H1 (cell line): ENCODE measurements around the gene KCP.

Source experiments
- EP300 ChIP-seq, 2 experiments: IDR thresholded peaks; 1 replicate in 1 of 2; 2 replicates in 1 of 2; pipeline ENCODE4 v1.6.1; 2011 to 2012; ENCODE audit warnings: low read depth in 2 of 2, low read length in 2 of 2, mild to moderate bottlenecking in 2 of 2, borderline replicate concordance in 1 of 2, inconsistent platforms in 1 of 2, moderate library complexity in 1 of 2
- FOSL1 ChIP-seq: IDR thresholded peaks from 2 replicates; pipeline ENCODE4 v1.6.1; 2011; ENCODE audit warnings: mild to moderate bottlenecking, low read depth, low read length, moderate library complexity; ENCODE audit not compliant: insufficient read depth
- GTF2F1 ChIP-seq: IDR thresholded peaks from 2 replicates; pipeline ENCODE4 v1.6.1; 2012; ENCODE audit warnings: low read depth, low read length, improper control_type of control experiment, borderline replicate concordance
- HDAC2 ChIP-seq, 2 experiments: fragments of 300-600 bp in 1 of 2; sonication (generic) in 1 of 2; IDR thresholded peaks; 2 replicates each; pipeline ENCODE4 v1.6.1; 2011 to 2012; ENCODE audit warnings: low read depth in 2 of 2, low read length in 2 of 2, mild to moderate bottlenecking in 2 of 2, moderate library complexity in 2 of 2, borderline replicate concordance in 1 of 2, inconsistent platforms in 1 of 2
- POLR2A ChIP-seq, 2 experiments: IDR thresholded peaks; 1 replicate in 1 of 2; 2 replicates in 1 of 2; pipeline ENCODE4 v1.6.1; 2011; ENCODE audit warnings: low read depth in 2 of 2, low read length in 2 of 2, mild to moderate bottlenecking in 2 of 2; ENCODE audit errors: control extremely low read depth in 1 of 2
- RAD21 ChIP-seq, 2 experiments: IDR thresholded peaks in 1 of 2; conservative IDR thresholded peaks in 1 of 2; 2 replicates each; pipeline ENCODE4 v1.6.1; 2011; ENCODE audit warnings: low read depth in 2 of 2, low read length in 2 of 2, improper control_type of control experiment in 1 of 2, inconsistent platforms in 1 of 2, mild to moderate bottlenecking in 1 of 2, moderate library complexity in 1 of 2
- RNF2 ChIP-seq: fragments of 200-900, 300-1000 bp; sonication (generic); IDR thresholded peaks from 2 replicates; pipeline ENCODE4 v1.7.1; 2016; ENCODE audit warnings: borderline replicate concordance, low read depth, mild to moderate bottlenecking, antibody characterized with exemption, low read length; ENCODE audit not compliant: poor library complexity, severe bottlenecking; ENCODE audit errors: missing control alignments
- TBP ChIP-seq: IDR thresholded peaks from 2 replicates; pipeline ENCODE4 v1.6.1; 2011; ENCODE audit warnings: low read depth, low read length, improper control_type of control experiment
- TCF12 ChIP-seq: IDR thresholded peaks from 2 replicates; pipeline ENCODE4 v1.6.1; 2011; ENCODE audit warnings: low read depth, mild to moderate bottlenecking, low read length
- YY1 ChIP-seq: IDR thresholded peaks from 2 replicates; pipeline ENCODE4 v1.6.1; 2011; ENCODE audit warnings: low read depth, mild to moderate bottlenecking, low read length
- TF ChIP-seq, protein P1 (sequence below), 3 experiments: IDR thresholded peaks; 1 replicate in 2 of 3; 2 replicates in 1 of 3; pipeline versions ENCODE4 v1.5.1 to v1.6.1; 2011; ENCODE audit warnings: low read length in 3 of 3, mild to moderate bottlenecking in 3 of 3, inconsistent platforms in 2 of 3, low read depth in 1 of 3, moderate library complexity in 1 of 3; ENCODE audit not compliant: insufficient read depth in 1 of 3; ENCODE audit errors: control extremely low read depth in 1 of 3
- TF ChIP-seq, protein P2 (sequence below): IDR thresholded peaks from 2 replicates; pipeline ENCODE4 v1.6.1; 2012; ENCODE audit warnings: inconsistent platforms

DNA sequence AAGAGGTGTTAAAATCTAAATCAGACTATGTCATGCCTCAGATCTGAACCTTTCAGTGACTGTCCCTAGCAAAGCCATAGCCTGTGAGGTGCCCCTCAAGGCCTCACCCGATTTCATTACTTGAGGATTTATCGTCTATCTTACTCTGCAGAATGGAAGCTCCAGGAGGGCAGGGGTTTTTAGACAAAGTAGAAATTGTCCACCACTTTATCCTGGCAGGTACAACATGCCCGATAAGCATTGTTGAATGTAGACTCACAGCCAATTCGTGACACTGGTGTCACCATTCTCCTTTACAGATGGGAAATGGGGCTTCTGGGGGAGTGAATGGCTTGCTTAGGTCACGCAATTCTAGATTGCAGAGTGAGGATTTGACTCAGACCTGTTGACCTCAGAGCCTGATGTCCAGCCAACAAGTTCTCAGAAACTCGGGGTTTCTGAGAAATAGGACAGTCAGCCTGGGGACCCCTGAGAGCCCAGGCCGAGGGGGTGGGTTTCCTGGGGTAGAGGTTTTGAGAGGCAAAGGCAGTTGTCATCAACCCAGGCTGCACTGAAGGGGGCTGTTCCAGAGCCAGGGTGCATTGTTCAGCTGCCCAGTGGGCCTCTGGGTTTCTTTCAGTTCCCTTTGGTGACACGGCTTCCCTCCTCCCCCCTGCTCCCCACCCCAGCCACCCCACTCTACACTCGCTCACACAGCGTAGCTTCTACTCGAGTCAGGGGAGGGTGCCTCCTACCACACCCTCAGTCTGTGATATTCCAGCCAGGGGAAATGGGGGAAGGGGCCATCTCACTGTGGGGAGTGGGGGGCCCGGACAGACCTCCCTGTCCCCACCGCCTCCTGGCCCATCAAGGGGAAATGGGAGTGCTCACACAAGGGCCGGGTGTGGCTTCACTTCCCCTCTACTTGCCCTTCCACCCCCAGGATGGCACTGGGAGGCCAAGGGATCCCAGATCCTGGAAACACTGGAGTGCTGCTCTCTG lies 24.1 kb upstream of the KCP start:
- TF ChIP-seq, protein P1, sequence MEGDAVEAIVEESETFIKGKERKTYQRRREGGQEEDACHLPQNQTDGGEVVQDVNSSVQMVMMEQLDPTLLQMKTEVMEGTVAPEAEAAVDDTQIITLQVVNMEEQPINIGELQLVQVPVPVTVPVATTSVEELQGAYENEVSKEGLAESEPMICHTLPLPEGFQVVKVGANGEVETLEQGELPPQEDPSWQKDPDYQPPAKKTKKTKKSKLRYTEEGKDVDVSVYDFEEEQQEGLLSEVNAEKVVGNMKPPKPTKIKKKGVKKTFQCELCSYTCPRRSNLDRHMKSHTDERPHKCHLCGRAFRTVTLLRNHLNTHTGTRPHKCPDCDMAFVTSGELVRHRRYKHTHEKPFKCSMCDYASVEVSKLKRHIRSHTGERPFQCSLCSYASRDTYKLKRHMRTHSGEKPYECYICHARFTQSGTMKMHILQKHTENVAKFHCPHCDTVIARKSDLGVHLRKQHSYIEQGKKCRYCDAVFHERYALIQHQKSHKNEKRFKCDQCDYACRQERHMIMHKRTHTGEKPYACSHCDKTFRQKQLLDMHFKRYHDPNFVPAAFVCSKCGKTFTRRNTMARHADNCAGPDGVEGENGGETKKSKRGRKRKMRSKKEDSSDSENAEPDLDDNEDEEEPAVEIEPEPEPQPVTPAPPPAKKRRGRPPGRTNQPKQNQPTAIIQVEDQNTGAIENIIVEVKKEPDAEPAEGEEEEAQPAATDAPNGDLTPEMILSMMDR (IDR thresholded peaks at IDR 0.05; ENCODE audit: control extremely low read depth in 1 of 3, insufficient read depth in 1 of 3, low read depth in 1 of 3, low read length in 3 of 3), result no peak
- no peak for TF ChIP-seq HDAC2 (IDR thresholded peaks at IDR 0.05; ENCODE audit: borderline replicate concordance in 1 of 2, low read depth in 2 of 2, low read length in 2 of 2)
- no peak for TF ChIP-seq RAD21 (IDR thresholded peaks at IDR 0.05 in 1 of 2, conservative IDR thresholded peaks at IDR 0.05 in 1 of 2; ENCODE audit: low read depth in 2 of 2, low read length in 2 of 2)
- TF ChIP-seq, protein P2, sequence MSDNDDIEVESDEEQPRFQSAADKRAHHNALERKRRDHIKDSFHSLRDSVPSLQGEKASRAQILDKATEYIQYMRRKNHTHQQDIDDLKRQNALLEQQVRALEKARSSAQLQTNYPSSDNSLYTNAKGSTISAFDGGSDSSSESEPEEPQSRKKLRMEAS, result no peak
- TF ChIP-seq RNF2, result no peak
- no peak for TF ChIP-seq POLR2A (IDR thresholded peaks at IDR 0.05; ENCODE audit: control extremely low read depth in 1 of 2, low read depth in 2 of 2, low read length in 2 of 2)
- no peak for TF ChIP-seq EP300 (IDR thresholded peaks at IDR 0.05; ENCODE audit: borderline replicate concordance in 1 of 2, low read depth in 2 of 2, low read length in 2 of 2)
- TF ChIP-seq GTF2F1, result no peak
- TF ChIP-seq TCF12, result no peak
- TF ChIP-seq TBP, result no peak
- TF ChIP-seq YY1, result no peak
- no peak for TF ChIP-seq FOSL1
